Caco-2 (cell line): ENCODE results near the gene FBLN1. TPM values are rescaled to one million over a fixed set of nuclear protein-coding genes. Genes with fewer than 3 reads are reported as not detected.

Experiments
- BruUV-seq: library from RNA; stranded (reverse); fragments of 400-500 nt; replicated peaks from 2 replicates; lab custom pipeline; 2021; lab: Mats Ljungman, UMichigan
- CTCF ChIA-PET: fragments of 300-600 bp; sonication (Branson Sonifier 250); formaldehyde crosslinking; loops from one replicate; lab custom pipeline; 2022; ENCODE audit warnings: antibody characterized with exemption; lab: Charles Lee
- POLR2A ChIA-PET: fragments of 300-600 bp; sonication (Branson Sonifier 250); formaldehyde crosslinking; loops from one replicate; lab custom pipeline; 2022; ENCODE audit warnings: antibody characterized with exemption; lab: Charles Lee
- DNase-seq, 2 experiments: peaks; one replicate each; pipeline versions ENCODE4 v3.0.0 to v3.0.0-alpha.2; 2020 to 2022
- H3K27me3 ChIP-seq: replicated peaks from 2 replicates; pipeline ENCODE4 v1.6.0; 2011; ENCODE audit warnings: low read length; ENCODE audit not compliant: control insufficient read depth, insufficient read depth
- H3K36me3 ChIP-seq: 2 replicates; pipeline ENCODE4 v1.5.1; 2011; ENCODE audit warnings: low read length; ENCODE audit not compliant: control insufficient read depth, insufficient read depth
- H3K4me1 ChIP-seq: fragments of 250-450 bp; sonication (Bioruptor Pico); 2 replicates; pipeline ENCODE4 v1.5.1; 2020; ENCODE audit warnings: mild to moderate bottlenecking
- H3K4me3 ChIP-seq: 2 replicates; pipeline ENCODE4 v1.5.1; 2011; ENCODE audit warnings: low read depth, mild to moderate bottlenecking, control low read depth, low read length
- H3K9me3 ChIP-seq: fragments of 250-450 bp; sonication (Bioruptor Pico); 2 replicates; pipeline ENCODE4 v1.5.1; 2020; ENCODE audit warnings: mild to moderate bottlenecking, moderate library complexity
- H3K27ac Mint-ChIP-seq: one replicate; pipeline ENCODE4 v1.8.0; 2022; ENCODE audit warnings: mixed read lengths; ENCODE audit not compliant: unreplicated experiment
- H3K27me3 Mint-ChIP-seq: one replicate; pipeline ENCODE4 v1.8.0; 2022; ENCODE audit warnings: mixed read lengths; ENCODE audit not compliant: insufficient read depth, unreplicated experiment
- H3K36me3 Mint-ChIP-seq: one replicate; pipeline ENCODE4 v1.8.0; 2022; ENCODE audit warnings: mild to moderate bottlenecking, mixed read lengths; ENCODE audit not compliant: insufficient read depth, unreplicated experiment
- H3K4me1 Mint-ChIP-seq: one replicate; pipeline ENCODE4 v1.8.0; 2022; ENCODE audit warnings: low read depth, mixed read lengths; ENCODE audit not compliant: unreplicated experiment
- H3K4me3 Mint-ChIP-seq: one replicate; pipeline ENCODE4 v1.8.0; 2022; ENCODE audit warnings: mild to moderate bottlenecking, moderate library complexity, mixed read lengths; ENCODE audit not compliant: unreplicated experiment
- H3K9me3 Mint-ChIP-seq: one replicate; pipeline ENCODE4 v1.8.0; 2022; ENCODE audit warnings: mixed read lengths; ENCODE audit not compliant: unreplicated experiment
- CTCF ChIP-seq, 2 experiments: fragments of 200-600 bp in 1 of 2; IDR thresholded peaks; 1 replicate in 1 of 2; 2 replicates in 1 of 2; pipeline versions ENCODE4 v1.5.1 to v1.8.0; 2011 to 2022; ENCODE audit warnings: antibody characterized with exemption in 1 of 2, control low read depth in 1 of 2, inconsistent platforms in 1 of 2, low read depth in 1 of 2, low read length in 1 of 2, mild to moderate bottlenecking in 1 of 2, moderate library complexity in 1 of 2; ENCODE audit not compliant: insufficient read depth in 1 of 2, severe bottlenecking in 1 of 2, unreplicated experiment in 1 of 2
- intact Hi-C: fragments of 100-400 bp; cut with micrococcal nuclease; formaldehyde crosslinking; loops from one replicate; pipeline ENCODE4 v1.10.0; 2022; ENCODE audit not compliant: unreplicated experiment
- total RNA-seq: library from RNA; stranded (reverse); gene quantifications from 2 replicates; pipeline ENCODE4 v1.2.3, GENCODE V29; 2022

The FBLN1 gene
- total RNA-seq, 1 experiment from 2014 or later: 519 TPM

GRCh38 chr22:45650721-45651120, 148.0 kb downstream of the FBLN1 start:
- H3K27me3 Mint-ChIP-seq: no peaks in the 10 kb centered on the region
- DNase-seq: no peak
- Histone ChIP-seq H3K4me1 (0 out of 2 replicates have a peak, but pooled peaks cover 4% of the 10 kb centered on the region), H3K27me3 (no peaks in the 10 kb centered on the region), H3K4me3 (no peak overlapping the region), H3K9me3 (no peaks in the 10 kb centered on the region), H3K36me3 (no peaks in the 10 kb centered on the region)
- intact Hi-C loops: no loop called here
- H3K4me3 Mint-ChIP-seq: no peak overlapping the region
- no peaks in the 10 kb centered on the region for H3K9me3 Mint-ChIP-seq
- H3K27ac Mint-ChIP-seq: no peak overlapping the region
- BruUV-seq: no TSS peak
- ChIA-PET POLR2A (no interaction called here), CTCF (no interaction called here)
- no peak for TF ChIP-seq CTCF (IDR thresholded peaks at IDR 0.05; ENCODE audit: insufficient read depth in 1 of 2, low read depth in 1 of 2, low read length in 1 of 2, severe bottlenecking in 1 of 2, unreplicated experiment in 1 of 2)
- H3K4me1 Mint-ChIP-seq: no peaks in the 10 kb centered on the region
- H3K36me3 Mint-ChIP-seq: no peaks in the 10 kb centered on the region

Other genes with a start within 250 kb of the FBLN1 start
- 1.9 and 2.0 TPM in 2 replicates for gene UPK3A, start 217.9 kb upstream of the FBLN1 start, total RNA-seq
- gene FAM118A, start 192.9 kb upstream of the FBLN1 start, total RNA-seq: 120 and 131 TPM in 2 replicates
- gene SMC1B, start 89.3 kb upstream of the FBLN1 start, total RNA-seq: 4.6 and 5.3 TPM in 2 replicates
- gene RIBC2, start 89.2 kb upstream of the FBLN1 start, total RNA-seq: 11.5 and 14.1 TPM in 2 replicates
- 132 and 155 TPM in 2 replicates for gene ATXN10, start 169.0 kb downstream of the FBLN1 start, total RNA-seq